Measurements from ENCODE around the gene ENTPD6.

GRCh38 chr20:25191689-25192088 lies 3.8 kb upstream of the ENTPD6 start:
- TF ChIP-seq CTCF (IDR thresholded peaks at IDR 0.05; ENCODE audit: low read depth, low read length) (no peak), EZH2phosphoT487 (IDR thresholded peaks at IDR 0.05; ENCODE audit: low read depth) (no peak)

Measured in OCI-LY3 (cell line).